HG02970 (cell line): ENCODE results near the gene RNF38.
"Not testable (repeated sequence)": the region's sequence is repeated elsewhere in the genome, so short reads cannot be mapped to it uniquely, and the experiment has no call there.

Experiments
- ATAC-seq: cut with Tn5 transposase; IDR thresholded peaks from one replicate; pipeline ENCODE4 v1.9.1; 2021; ENCODE audit warnings: mild to moderate bottlenecking, moderate library complexity, moderate number of reproducible peaks; ENCODE audit not compliant: unreplicated experiment, low FRiP score

The RNF38 gene

GRCh38 chr9:36399980-36400331 lies at the start of gene RNF38:
Gene RNF38, minus strand, starts transcription at chr9:36400269. Its CDS starts 161 bp downstream, at chr9:36400108.
- ATAC-seq = no peak

- ATAC-seq = not testable (repeated sequence)
Measured at GRCh38 chr9:36448555-36448954, 48.5 kb upstream of the RNF38 start.

- no peak for ATAC-seq
Measured at GRCh38 chr9:36448017-36448416, 47.9 kb upstream of the RNF38 start.

GRCh38 chr9:36446678-36447077 lies 46.6 kb upstream of the RNF38 start:
- not testable (repeated sequence) for ATAC-seq

GRCh38 chr9:36445800-36446361 lies 45.8 kb upstream of the RNF38 start:
- ATAC-seq = no peak

GRCh38 chr9:36444203-36444602 lies 44.1 kb upstream of the RNF38 start:
- ATAC-seq = no peak

GRCh38 chr9:36443581-36443980 lies 43.5 kb upstream of the RNF38 start:
- ATAC-seq = no peak

- no peak for ATAC-seq
Measured at GRCh38 chr9:36442710-36443109, 42.6 kb upstream of the RNF38 start.

GRCh38 chr9:36441966-36442365 lies 41.9 kb upstream of the RNF38 start:
- ATAC-seq = no peak

- ATAC-seq = no peak
Measured at GRCh38 chr9:36438536-36439236, 38.6 kb upstream of the RNF38 start.

GRCh38 chr9:36437790-36438189 lies 37.7 kb upstream of the RNF38 start:
- no peak for ATAC-seq

GRCh38 chr9:36436909-36437308 lies 36.8 kb upstream of the RNF38 start:
- no peak for ATAC-seq

GRCh38 chr9:36433386-36433785 lies 33.3 kb upstream of the RNF38 start:
- no peak for ATAC-seq

GRCh38 chr9:36431078-36431477 lies 31.0 kb upstream of the RNF38 start:
- ATAC-seq = no peak

GRCh38 chr9:36426945-36427344 lies 26.9 kb upstream of the RNF38 start:
- ATAC-seq = no peak

GRCh38 chr9:36426348-36426747 lies 26.3 kb upstream of the RNF38 start:
- ATAC-seq = no peak

GRCh38 chr9:36424289-36425055 lies 24.4 kb upstream of the RNF38 start:
- ATAC-seq = no peak

GRCh38 chr9:36423206-36423605 lies 23.1 kb upstream of the RNF38 start:
- ATAC-seq = no peak

GRCh38 chr9:36416890-36417289 lies 16.8 kb upstream of the RNF38 start:
- ATAC-seq = no peak

GRCh38 chr9:36415822-36416525 lies 15.9 kb upstream of the RNF38 start:
- ATAC-seq = no peak

GRCh38 chr9:36411410-36411809 lies 11.3 kb upstream of the RNF38 start:
- not testable (repeated sequence) for ATAC-seq
